GM12878 (cell line): ENCODE measurements around the gene ABCB10. TPM values are rescaled to one million over a fixed set of nuclear protein-coding genes. Genes with fewer than 3 reads are reported as not detected.

Experiments used
- ATAC-seq: fragments of 200-7000 bp; cut with Tn5 transposase; 3 replicates; pipeline ENCODE4 v1.9.1; 2020; ENCODE audit warnings: mild to moderate bottlenecking, moderate library complexity
- BruUV-seq: library from RNA; stranded (reverse); fragments of 400-500 nt; replicated peaks from 2 replicates; lab custom pipeline; 2021; lab: Mats Ljungman, UMichigan
- CTCF ChIA-PET: fragments of 300-600 bp; sonication (Branson Sonifier 250); formaldehyde crosslinking; extraction: SDS; loops from one replicate; lab custom pipeline; 2021; ENCODE audit warnings: inconsistent platforms; lab: Yijun Ruan, JAX
- POLR2A ChIA-PET: fragments of 350-600 bp; formaldehyde crosslinking; extraction: SDS; loops from one replicate; lab custom pipeline; 2021; ENCODE audit warnings: inconsistent platforms; lab: Charles Lee
- RAD21 ChIA-PET: fragments of 300-600 bp; sonication (Branson Sonifier 250); formaldehyde crosslinking; loops from one replicate; lab custom pipeline; 2023; ENCODE audit warnings: antibody characterized with exemption; ENCODE audit not compliant: unreplicated experiment; lab: Charles Lee
- SMC1A ChIA-PET: fragments of 300-600 bp; sonication (Branson Sonifier 250); formaldehyde crosslinking; loops from one replicate; lab custom pipeline; 2023; ENCODE audit not compliant: unreplicated experiment, uncharacterized antibody; lab: Charles Lee
- DNase-seq: peaks from one replicate; pipeline ENCODE4 v3.0.0-alpha.2; 2011; ENCODE audit warnings: low read depth, low spot score
- FAIRE-seq: peaks from 3 replicates; lab custom pipeline; 2011; peaks lifted over from hg19 to GRCh38; lab: Jason Lieb, UNC
- H2AFZ ChIP-seq: 2 replicates; pipeline ENCODE4 v1.6.0; 2011; ENCODE audit warnings: low read depth, low read length, control low read depth; ENCODE audit not compliant: control insufficient read depth
- H3K27ac ChIP-seq: 2 replicates; pipeline ENCODE4 v1.5.1; 2011; ENCODE audit warnings: control low read depth; ENCODE audit not compliant: control insufficient read depth, insufficient read depth
- H3K27me3 ChIP-seq, 2 experiments: replicated peaks in 1 of 2; 2 replicates each; pipeline versions ENCODE4 v1.6.0 to v1.6.1; 2011; ENCODE audit warnings: low read length in 1 of 2; ENCODE audit not compliant: control insufficient read depth in 2 of 2, insufficient read depth in 2 of 2
- H3K36me3 ChIP-seq, 2 experiments: 2 replicates each; pipeline ENCODE4 v1.5.1; 2011; ENCODE audit warnings: low read length in 1 of 2; ENCODE audit not compliant: control insufficient read depth in 2 of 2, insufficient read depth in 2 of 2
- H3K4me1 ChIP-seq: 2 replicates; pipeline ENCODE4 v1.6.1; 2011; ENCODE audit warnings: mild to moderate bottlenecking, low read length, moderate library complexity, mixed read lengths; ENCODE audit not compliant: control insufficient read depth, insufficient read depth
- H3K4me2 ChIP-seq: 2 replicates; pipeline ENCODE4 v1.6.0; 2011; ENCODE audit warnings: control low read depth; ENCODE audit not compliant: control insufficient read depth, insufficient read depth
- H3K4me3 ChIP-seq: fragments of 200-600 bp; sonication (generic); 2 replicates; pipeline ENCODE4 v1.5.1; 2016
- H3K79me2 ChIP-seq: 2 replicates; pipeline ENCODE4 v1.6.0; 2011; ENCODE audit warnings: low read length; ENCODE audit not compliant: control insufficient read depth, insufficient read depth
- H3K9ac ChIP-seq: 2 replicates; pipeline ENCODE4 v1.8.0; 2011; ENCODE audit warnings: low read length, control low read depth, mixed read lengths; ENCODE audit not compliant: control insufficient read depth, insufficient read depth
- H3K9me3 ChIP-seq: replicated peaks from 3 replicates; pipeline ENCODE4 v1.5.1; 2011; ENCODE audit warnings: mild to moderate bottlenecking, low read length; ENCODE audit not compliant: control insufficient read depth, insufficient read depth
- H4K20me1 ChIP-seq: 2 replicates; pipeline ENCODE4 v1.6.0; 2011; ENCODE audit not compliant: control insufficient read depth, insufficient read depth
- CHD2 ChIP-seq: IDR thresholded peaks from 2 replicates; pipeline ENCODE4 v1.6.1; 2011; ENCODE audit warnings: low read depth, low read length, improper control_type of control experiment, borderline replicate concordance
- ESRRA ChIP-seq: IDR thresholded peaks from 2 replicates; pipeline ENCODE4 v1.6.1; 2012; ENCODE audit warnings: mild to moderate bottlenecking, low read length, improper control_type of control experiment
- FOS ChIP-seq: IDR thresholded peaks from 3 replicates; pipeline ENCODE4 v1.6.1; 2011; ENCODE audit warnings: borderline replicate concordance; ENCODE audit not compliant: insufficient read length; ENCODE audit errors: extremely low read depth
- IRF4 ChIP-seq: IDR thresholded peaks from 2 replicates; pipeline ENCODE4 v1.6.1; 2011; ENCODE audit warnings: low read depth, low read length
- MTA3 ChIP-seq: IDR thresholded peaks from 2 replicates; pipeline ENCODE4 v1.6.1; 2012; ENCODE audit warnings: low read length, inconsistent platforms, borderline replicate concordance
- NFXL1 ChIP-seq: fragments of 450-650 bp; IDR thresholded peaks from 2 replicates; pipeline ENCODE4 v1.6.1; 2017; ENCODE audit warnings: antibody characterized with exemption, mild to moderate bottlenecking, borderline replicate concordance
- NR2F1 ChIP-seq: fragments of 450-650 bp; conservative IDR thresholded peaks from 2 replicates; pipeline ENCODE4 v1.6.1; 2017; ENCODE audit warnings: mild to moderate bottlenecking
- RAD21 ChIP-seq: IDR thresholded peaks from 2 replicates; pipeline ENCODE4 v1.6.1; 2011; ENCODE audit warnings: mild to moderate bottlenecking, low read depth, low read length, moderate library complexity; ENCODE audit not compliant: insufficient read depth
- RUNX3 ChIP-seq: IDR thresholded peaks from 2 replicates; pipeline ENCODE4 v1.6.1; 2012; ENCODE audit warnings: low read length, inconsistent platforms
- SPI1 ChIP-seq: IDR thresholded peaks from 2 replicates; pipeline ENCODE4 v1.6.1; 2011; ENCODE audit warnings: low read depth, mild to moderate bottlenecking, low read length, moderate library complexity, borderline replicate concordance; ENCODE audit not compliant: insufficient read depth
- STAT3 ChIP-seq: IDR thresholded peaks from 2 replicates; pipeline ENCODE4 v1.6.1; 2011; ENCODE audit warnings: low read depth, low read length, improper control_type of control experiment
- TBL1XR1 ChIP-seq: IDR thresholded peaks from 2 replicates; pipeline ENCODE4 v1.6.1; 2012; ENCODE audit warnings: low read depth, low read length, improper control_type of control experiment
- ZBED1 ChIP-seq: IDR thresholded peaks from 2 replicates; pipeline ENCODE4 v1.6.1; 2016; ENCODE audit warnings: borderline replicate concordance
- ZBTB33 ChIP-seq: fragments of 450-650 bp; IDR thresholded peaks from 2 replicates; pipeline ENCODE4 v1.6.1; 2017; ENCODE audit warnings: mild to moderate bottlenecking
- ZBTB4 ChIP-seq: fragments of 450-650 bp; formaldehyde crosslinking; IDR thresholded peaks from 2 replicates; pipeline ENCODE4 v1.4.0; 2022; ENCODE audit warnings: mild to moderate bottlenecking, moderate library complexity
- in situ Hi-C: fragments of 300-500 bp; cut with MboI; formaldehyde crosslinking; loops from 9 replicates; pipeline ENCODE4 v1.14.3; 2018; ENCODE audit warnings: mixed read lengths
- intact Hi-C: fragments of 100-400 bp; cut with micrococcal nuclease; formaldehyde crosslinking; loops from one replicate; pipeline ENCODE4 v1.14.2; 2022; ENCODE audit not compliant: unreplicated experiment
- polyA plus RNA-seq, 11 experiments: library from polyadenylated mRNA; depleted of rRNA in 4 of 11; unstranded in 6 of 11; stranded (reverse) in 5 of 11; fragments of >200 nt; fragmentation: Nextera tagmentation in 4 of 11; fragmentation: Illumina TruSeq in 1 of 11; extraction: Ambion mirVana in 4 of 11; extraction: Trizol in 1 of 11; gene quantifications; 1 replicate in 1 of 11; 2 replicates in 10 of 11; pipeline versions ENCODE4 v1.2.1 to v1.2.3, GENCODE V29; 2011 to 2016; ENCODE audit warnings: inconsistent platforms in 2 of 11, missing spikeins in 2 of 11, low read depth in 1 of 11
- total RNA-seq, 4 experiments: library from RNA; depleted of rRNA in 3 of 4; stranded (reverse); fragments of >200 nt in 3 of 4; fragmentation: Illumina TruSeq in 1 of 4; extraction: Trizol in 1 of 4; gene quantifications; 2 replicates each; pipeline versions ENCODE4 v1.2.1 to v1.2.3, GENCODE V29; 2013 to 2021

The ABCB10 gene
- total and polyA plus RNA-seq, 10 of the 15 experiments (the other 5 are each of a cell fraction or from before 2014, with no cell fraction given), result 8.0 to 30.5 (median 16.7) TPM

GRCh38 chr1:229536982-229537381 is 21.5 kb downstream of the ABCB10 start:
- Histone ChIP-seq H3K4me2 (no peak overlapping the region), H2AFZ (no peak overlapping the region), H3K4me1 (no peaks in the 10 kb centered on the region), H4K20me1 (no peaks in the 10 kb centered on the region), H3K4me3 (no peak overlapping the region), H3K79me2 (no peaks in the 10 kb centered on the region), H3K36me3 (peaks cover 4 to 7% of the 10 kb centered on the region in 2 experiments), H3K9me3 (no peaks in the 10 kb centered on the region), H3K27ac (no peak overlapping the region), H3K9ac (no peak overlapping the region), H3K27me3 (no peaks in the 10 kb centered on the region)
- FAIRE-seq (no peak), DNase-seq (no peak), ATAC-seq (no peak; the same call in 2 of the 3 replicates)
- no TSS peak for BruUV-seq
- TF ChIP-seq STAT3 (no peak), IRF4 (no peak), NR2F1 (no peak), RUNX3 (no peak)
- intact Hi-C loops, result no loop called here
- ChIA-PET SMC1A (interaction anchor here (0.6 kb wide), 1 partner anchor 41 kb away, joined by 4 read pairs; no protein-coding TSS in a partner anchor), POLR2A (no interaction called here), RAD21 (no interaction called here), CTCF (interaction anchor here (0.5 to 1.2 kb wide), 3 partner anchors 10 to 982 kb away, joined by 3 to 4 read pairs (median 3); no protein-coding TSS in a partner anchor)
- in situ Hi-C loops, result no loop called here

GRCh38 chr1:229535230-229535629 is 23.3 kb downstream of the ABCB10 start:
- ChIA-PET CTCF (interaction anchor here (0.5 to 1.5 kb wide), 4 partner anchors 8 to 170 kb away, joined by 3 read pairs; no protein-coding TSS in a partner anchor), SMC1A (interaction anchor here (0.7 kb wide), 1 partner anchor 199 kb away, joined by 3 read pairs; no protein-coding TSS in a partner anchor), RAD21 (no interaction called here), POLR2A (no interaction called here)
- DNase-seq (no peak), FAIRE-seq (no peak), ATAC-seq (no peak)
- no peaks in the 10 kb centered on the region for H4K20me1 ChIP-seq
- H3K9me3 ChIP-seq, result no peaks in the 10 kb centered on the region
- H3K4me2 ChIP-seq, result no peak overlapping the region
- in situ Hi-C loops, result no loop called here
- peaks cover 4 to 7% of the 10 kb centered on the region in 2 experiments; a peak in 3 of 4 replicates for H3K36me3 ChIP-seq
- H3K79me2 ChIP-seq, result no peaks in the 10 kb centered on the region
- H3K4me3 ChIP-seq, result no peak overlapping the region
- intact Hi-C loops, result no loop called here
- H3K27ac ChIP-seq, result no peak overlapping the region
- no peak overlapping the region for H3K9ac ChIP-seq
- H3K27me3 ChIP-seq, result no peaks in the 10 kb centered on the region
- no peak overlapping the region for H2AFZ ChIP-seq
- no peaks in the 10 kb centered on the region for H3K4me1 ChIP-seq
- BruUV-seq, result no TSS peak
- TF ChIP-seq FOS, result no peak
- no peak for TF ChIP-seq RAD21
- no peak for TF ChIP-seq ESRRA
- TF ChIP-seq NFXL1, result no peak
- TF ChIP-seq ZBTB4 (CRISPR knock-in tag), result no peak
- no peak for TF ChIP-seq ZBTB33
- no peak for TF ChIP-seq MTA3
- TF ChIP-seq TBL1XR1, result no peak
- TF ChIP-seq CHD2, result no peak
- no peak for TF ChIP-seq SPI1
- TF ChIP-seq ZBED1, result no peak
